22Rv1 (cell line): ENCODE results near the gene HIVEP3.

Experiments used
- H3K27ac ChIP-seq: fragments of 450-650 bp; 2 replicates; pipeline ENCODE4 v1.5.1; 2017
- ZFX ChIP-seq: fragments of 450-650 bp; IDR thresholded peaks from 2 replicates; pipeline ENCODE4 v1.6.1; 2017; ENCODE audit warnings: antibody characterized with exemption, borderline replicate concordance
- TF ChIP-seq, protein P1 (sequence below): fragments of 450-650 bp; IDR thresholded peaks from 2 replicates; pipeline ENCODE4 v1.5.1; 2017; ENCODE audit warnings: mild to moderate bottlenecking

Gene HIVEP3

DNA sequence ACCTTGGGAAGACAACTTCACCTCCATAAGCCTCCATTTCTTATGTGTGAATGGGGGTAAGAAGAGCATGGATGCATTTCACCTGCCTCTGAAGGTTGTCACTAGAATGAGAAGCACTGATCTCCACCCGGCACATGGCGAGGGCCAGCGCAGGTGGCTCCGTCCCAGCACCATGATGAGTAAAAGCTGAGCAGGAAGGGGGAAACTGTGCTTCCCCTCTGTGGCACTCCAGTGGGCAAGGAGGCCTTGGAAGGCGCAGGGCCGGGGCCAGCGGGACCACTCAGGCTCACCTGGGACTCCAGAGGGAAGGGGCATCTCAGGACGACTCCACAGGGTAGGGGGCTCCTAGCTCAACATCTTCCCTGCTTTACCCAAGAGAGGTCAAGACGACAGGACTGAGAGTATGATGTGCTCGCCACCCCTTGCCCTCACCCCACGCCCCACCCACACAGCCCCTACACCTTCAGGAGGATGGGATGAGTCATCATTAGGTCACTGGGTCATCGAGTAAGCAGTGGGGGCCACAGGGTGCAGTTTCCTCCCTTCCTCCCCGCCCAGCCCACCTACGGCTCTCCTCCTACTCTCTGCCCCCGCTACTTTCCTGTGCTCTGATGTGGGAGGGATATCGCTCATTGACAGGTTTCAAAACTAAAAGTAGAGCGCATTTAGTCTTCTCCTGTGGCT lies 112.1 kb downstream of the HIVEP3 start:
- H3K27ac ChIP-seq = no peak overlapping the region
- TF ChIP-seq ZFX = no peak
- TF ChIP-seq, protein P1, sequence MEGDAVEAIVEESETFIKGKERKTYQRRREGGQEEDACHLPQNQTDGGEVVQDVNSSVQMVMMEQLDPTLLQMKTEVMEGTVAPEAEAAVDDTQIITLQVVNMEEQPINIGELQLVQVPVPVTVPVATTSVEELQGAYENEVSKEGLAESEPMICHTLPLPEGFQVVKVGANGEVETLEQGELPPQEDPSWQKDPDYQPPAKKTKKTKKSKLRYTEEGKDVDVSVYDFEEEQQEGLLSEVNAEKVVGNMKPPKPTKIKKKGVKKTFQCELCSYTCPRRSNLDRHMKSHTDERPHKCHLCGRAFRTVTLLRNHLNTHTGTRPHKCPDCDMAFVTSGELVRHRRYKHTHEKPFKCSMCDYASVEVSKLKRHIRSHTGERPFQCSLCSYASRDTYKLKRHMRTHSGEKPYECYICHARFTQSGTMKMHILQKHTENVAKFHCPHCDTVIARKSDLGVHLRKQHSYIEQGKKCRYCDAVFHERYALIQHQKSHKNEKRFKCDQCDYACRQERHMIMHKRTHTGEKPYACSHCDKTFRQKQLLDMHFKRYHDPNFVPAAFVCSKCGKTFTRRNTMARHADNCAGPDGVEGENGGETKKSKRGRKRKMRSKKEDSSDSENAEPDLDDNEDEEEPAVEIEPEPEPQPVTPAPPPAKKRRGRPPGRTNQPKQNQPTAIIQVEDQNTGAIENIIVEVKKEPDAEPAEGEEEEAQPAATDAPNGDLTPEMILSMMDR = no peak

DNA sequence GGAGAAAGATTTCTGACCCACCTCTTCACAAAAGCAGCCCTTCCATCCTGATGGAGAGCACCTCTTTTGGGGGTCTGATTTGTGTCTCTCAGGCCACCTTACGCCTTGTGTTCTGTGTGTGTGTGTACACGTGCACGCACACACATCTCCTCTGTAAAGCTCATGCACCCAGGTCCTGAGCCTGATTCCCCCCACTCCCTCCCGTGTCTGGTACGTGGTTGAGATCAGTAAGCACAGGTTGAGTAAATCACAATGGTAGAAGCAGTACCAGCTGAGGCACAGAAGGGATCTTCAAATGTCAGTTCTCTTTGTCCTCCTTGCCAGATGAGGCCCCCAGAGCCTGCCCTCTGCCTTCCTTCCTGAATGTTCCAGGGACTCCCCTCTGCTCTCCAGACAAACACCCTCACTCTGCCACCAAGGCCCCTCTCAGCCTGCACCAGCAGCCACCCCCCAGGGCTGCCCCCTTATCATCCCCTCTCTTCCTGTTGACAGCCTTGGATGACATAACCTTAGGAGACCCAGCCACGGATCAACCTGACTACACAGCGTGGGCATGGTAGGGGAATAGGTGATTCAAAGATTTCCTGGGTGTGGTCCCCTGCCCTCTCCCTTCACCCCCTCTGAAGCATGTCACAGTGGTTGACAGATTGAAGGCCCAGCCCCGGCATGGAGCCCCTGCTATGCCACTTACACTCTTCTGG lies 112.8 kb downstream of the HIVEP3 start:
- H3K27ac ChIP-seq = no peak overlapping the region
- no peak for TF ChIP-seq ZFX
- TF ChIP-seq, protein P1 = no peak

DNA sequence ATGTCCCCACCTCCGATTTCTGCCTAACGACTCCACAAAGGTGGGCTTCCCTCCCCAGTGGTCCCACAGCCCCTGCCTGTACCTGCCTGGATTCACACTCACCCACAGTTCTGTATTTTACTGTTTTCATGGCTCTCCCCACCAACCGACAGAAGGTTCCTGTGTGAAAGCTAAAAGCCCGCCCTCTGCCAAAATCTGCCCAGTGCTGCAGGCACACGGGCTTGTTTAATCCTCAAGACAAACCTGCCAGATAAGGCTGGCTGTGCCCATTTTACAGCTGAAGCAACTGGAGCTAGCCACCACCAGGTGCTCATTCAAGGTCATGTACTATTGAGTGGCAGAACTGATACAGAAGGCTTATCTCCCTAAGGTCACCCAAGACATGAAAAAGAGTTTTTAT lies 114.5 kb downstream of the HIVEP3 start:
- no peak overlapping the region for H3K27ac ChIP-seq
- TF ChIP-seq ZFX = no peak
- TF ChIP-seq, protein P1 = no peak

DNA sequence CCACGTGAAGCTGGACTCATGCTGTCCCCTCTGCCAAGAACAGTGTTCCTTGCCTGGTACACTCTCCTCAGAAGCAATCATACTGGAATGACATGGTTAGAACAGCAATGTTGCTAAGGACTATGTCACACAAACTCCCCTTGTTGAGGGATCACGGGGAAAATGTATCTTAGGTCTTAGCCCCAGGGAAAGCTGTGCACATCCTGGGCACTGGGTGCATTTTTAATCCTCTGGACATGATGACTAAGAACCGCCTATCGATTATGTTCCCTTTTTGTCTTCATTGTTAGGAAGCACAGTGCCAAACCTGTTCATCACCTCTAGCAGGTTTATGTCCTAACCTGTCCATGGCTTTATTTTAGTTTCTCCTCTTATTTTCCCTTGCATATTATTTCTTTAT lies 115.1 kb downstream of the HIVEP3 start:
- no peak overlapping the region for H3K27ac ChIP-seq
- TF ChIP-seq, protein P1 = no peak
- no peak for TF ChIP-seq ZFX

DNA sequence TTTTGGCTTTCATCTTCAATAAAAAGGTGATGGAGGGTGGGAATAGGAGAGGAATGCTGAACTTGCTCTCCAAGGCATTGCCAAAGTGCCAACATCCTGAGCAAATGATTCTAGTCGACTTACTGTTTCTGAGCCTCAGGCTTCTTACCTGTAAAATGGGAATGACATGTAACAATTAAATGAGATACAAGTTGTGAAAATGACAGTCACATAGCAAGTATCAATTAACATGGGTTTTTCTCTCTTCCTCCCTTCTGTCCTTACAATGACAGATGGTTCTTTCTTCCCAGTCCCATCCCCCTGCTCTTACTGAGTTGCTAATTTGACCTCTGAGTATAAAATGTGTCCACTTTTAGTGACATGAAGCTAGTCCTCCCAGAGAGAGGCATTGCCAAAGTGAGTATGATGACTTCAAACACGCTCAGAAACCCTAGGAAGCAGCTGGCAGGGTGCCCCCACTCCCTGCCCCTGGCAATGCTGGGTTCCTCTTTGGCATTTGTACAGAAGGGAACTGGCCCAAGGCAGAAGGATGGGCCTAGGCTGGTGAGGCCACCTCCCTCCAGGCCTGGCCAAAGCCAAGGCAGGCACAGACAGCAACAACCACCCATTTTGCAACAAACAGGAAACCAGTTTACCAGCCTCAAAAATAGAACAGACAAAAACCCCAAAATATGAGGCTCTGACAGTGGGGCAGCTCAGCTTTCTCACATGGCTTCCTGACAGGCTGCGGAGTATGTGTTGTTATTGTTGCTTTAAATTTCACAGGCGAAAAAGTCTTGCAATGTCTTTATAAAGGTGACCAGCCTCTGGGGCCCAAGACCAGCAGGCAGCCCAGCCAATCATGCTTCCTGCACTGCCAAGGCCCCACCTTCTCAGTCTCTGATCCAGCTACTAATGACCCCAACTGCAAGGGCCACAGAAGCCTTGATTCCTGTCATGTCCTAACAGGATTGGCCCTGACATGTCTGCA lies 115.9 kb downstream of the HIVEP3 start:
- TF ChIP-seq ZFX = no peak
- TF ChIP-seq, protein P1 = no peak
- H3K27ac ChIP-seq = no peak overlapping the region

DNA sequence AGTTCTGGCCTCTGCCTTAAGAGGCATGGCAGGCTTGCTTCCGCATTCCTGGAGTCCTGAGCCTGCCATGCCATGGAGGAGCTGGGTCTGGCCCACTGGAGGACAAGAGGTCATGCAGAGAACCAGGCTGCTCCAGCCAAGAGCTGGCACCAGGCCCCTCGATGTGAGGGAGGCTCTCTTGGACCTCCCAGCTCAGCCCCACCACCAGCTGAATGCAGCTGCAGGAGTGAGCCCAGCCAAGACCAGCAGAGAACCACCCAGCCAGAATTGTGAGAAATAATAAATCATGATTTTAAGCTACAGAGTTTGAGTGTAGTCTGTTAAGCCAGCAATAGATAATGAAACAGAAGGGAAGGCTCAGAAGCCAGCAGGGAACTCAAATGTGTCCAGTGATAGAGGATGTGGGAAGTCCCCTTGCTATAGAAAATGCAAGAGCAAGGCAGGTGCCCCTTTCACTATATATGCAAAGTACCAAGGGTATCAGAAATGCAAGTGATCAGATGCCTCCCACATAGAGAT lies 118.4 kb downstream of the HIVEP3 start:
- H3K27ac ChIP-seq = no peak overlapping the region
- TF ChIP-seq ZFX = no peak
- TF ChIP-seq, protein P1 = no peak
